ENCODE measurements around the gene TOX4. TPM values are rescaled to one million over a fixed set of nuclear protein-coding genes. Genes with fewer than 3 reads are reported as not detected.

Gene TOX4
- total and polyA plus RNA-seq, 2 of the 8 experiments (the other 6 are each of a cell fraction or from before 2014, with no cell fraction given) = 51.5 to 58.3 TPM

- no peak overlapping the region for H3K27ac ChIP-seq (ENCODE audit: low read depth, low read length)
- no peaks in the 10 kb centered on the region for H3K27me3 ChIP-seq (replicated peaks in 1 of 4; ENCODE audit: control insufficient read depth in 3 of 4, extremely low read depth in 1 of 4, insufficient read depth in 3 of 4, low read length in 3 of 4)
- no peak overlapping the region for H3K18ac ChIP-seq (ENCODE audit: extremely low read depth, low read length)
- H2BK15ac ChIP-seq (ENCODE audit: low read length) = no peak overlapping the region
- no peak overlapping the region for H3K4me3 ChIP-seq (ENCODE audit: extremely low read depth in 1 of 4, insufficient read depth in 2 of 4, low read depth in 3 of 4, low read length in 4 of 4)
- H4K8ac ChIP-seq (ENCODE audit: extremely low read depth, insufficient read depth, low read length) = no peak overlapping the region
- no peak overlapping the region for H3K4me2 ChIP-seq (ENCODE audit: insufficient read depth in 1 of 2, low read depth in 2 of 2, low read length in 2 of 2)
- no peak overlapping the region for H3K56ac ChIP-seq (replicated peaks; ENCODE audit: insufficient read length, low read depth, low read length)
- no peak overlapping the region for H3K14ac ChIP-seq (ENCODE audit: insufficient read length)
- H4K20me1 ChIP-seq (replicated peaks in 1 of 2; ENCODE audit: control insufficient read depth in 1 of 2, insufficient read depth in 2 of 2, low read length in 2 of 2) = peaks cover 0 to 12% of the 10 kb centered on the region in 2 experiments
- DNase-seq (ENCODE audit: low read depth in 1 of 2, low spot score in 2 of 2) (no peak), FAIRE-seq (no peak)
- no peak overlapping the region for H2BK20ac ChIP-seq (ENCODE audit: low read length)
- H3K9ac ChIP-seq (replicated peaks in 1 of 4; ENCODE audit: extremely low read depth in 1 of 4, low read depth in 3 of 4, low read length in 3 of 4) = no peak overlapping the region
- no peak overlapping the region for H2AK5ac ChIP-seq (ENCODE audit: low read depth, low read length)
- H2AFZ ChIP-seq (ENCODE audit: low read length) = no peak overlapping the region
- TF ChIP-seq BACH1 (IDR thresholded peaks at IDR 0.05; ENCODE audit: low read length) (no peak), EP300 (IDR thresholded peaks at IDR 0.05; ENCODE audit: borderline replicate concordance in 1 of 2, low read depth in 2 of 2, low read length in 2 of 2) (no peak), NRF1 (IDR thresholded peaks at IDR 0.05; ENCODE audit: low read depth, low read length) (no peak), MAX (IDR thresholded peaks at IDR 0.05) (no peak), CBX5 (IDR thresholded peaks at IDR 0.05; ENCODE audit: low read depth, low read length) (no peak), BRCA1 (IDR thresholded peaks at IDR 0.05; ENCODE audit: low read depth, low read length) (no peak), CHD1 (IDR thresholded peaks at IDR 0.05; ENCODE audit: low read depth, low read length) (no peak), TAF1 (IDR thresholded peaks at IDR 0.05; ENCODE audit: low read depth, low read length) (no peak), GABPA (IDR thresholded peaks at IDR 0.05; ENCODE audit: borderline replicate concordance, insufficient read depth, low read length) (no peak), JUN (IDR thresholded peaks at IDR 0.05; ENCODE audit: low read depth, low read length) (no peak), CTCF (IDR thresholded peaks at IDR 0.05; ENCODE audit: control extremely low read depth in 1 of 3, insufficient read depth in 1 of 3, low read depth in 1 of 3, low read length in 3 of 3) (no peak)
- H3K4me1 ChIP-seq (replicated peaks in 1 of 4; ENCODE audit: control insufficient read depth in 3 of 4, insufficient read depth in 4 of 4, low read length in 3 of 4) = peaks cover 0 to 6% (median 2%) of the 10 kb centered on the region in 4 experiments; a peak in 4 of 7 replicates
- no peak overlapping the region for H3K4ac ChIP-seq (replicated peaks; ENCODE audit: insufficient read length, low read depth, low read length)
- ChIA-PET POLR2A (ENCODE audit: partially characterized antibody) (interaction anchor here (0.6 to 0.7 kb wide), 2 partner anchors 9 to 25 kb away, joined by 3 to 4 read pairs; no protein-coding TSS in a partner anchor), CTCF (ENCODE audit: partially characterized antibody) (interaction anchor here (0.6 kb wide), 2 partner anchors 28 to 48 kb away, joined by 3 to 6 read pairs; no protein-coding TSS in a partner anchor)
- peaks cover 12 to 67% of the 10 kb centered on the region in 2 experiments for H3K79me2 ChIP-seq (ENCODE audit: control insufficient read depth in 1 of 2, insufficient read depth in 2 of 2, low read length in 2 of 2)
- no peak overlapping the region for H2BK120ac ChIP-seq (replicated peaks; ENCODE audit: low read depth, low read length)
- 0 out of 2 replicates have a peak, but pooled peaks cover 5% of the 10 kb centered on the region for H3K79me1 ChIP-seq (ENCODE audit: low read depth, low read length)
- no peaks in the 10 kb centered on the region for H3K9me3 ChIP-seq (ENCODE audit: insufficient read depth in 2 of 2, low read depth in 1 of 2, low read length in 1 of 2)
- H4K91ac ChIP-seq (replicated peaks; ENCODE audit: insufficient read length, low read length) = no peak overlapping the region
- H4K5ac ChIP-seq (ENCODE audit: insufficient read length, low read depth, low read length) = no peak overlapping the region
- H2BK12ac ChIP-seq (ENCODE audit: low read depth, low read length) = no peak overlapping the region
- no peak overlapping the region for H3K23ac ChIP-seq (ENCODE audit: insufficient read length)
- H2BK5ac ChIP-seq (ENCODE audit: low read depth, low read length) = no peak overlapping the region
- peaks cover 2% of the 10 kb centered on the region; the same call in 1 of the 2 replicates for H3K23me2 ChIP-seq (ENCODE audit: low read depth, low read length)
- H3K36me3 ChIP-seq (ENCODE audit: control insufficient read depth in 2 of 4, insufficient read depth in 4 of 4, low read length in 3 of 4) = peaks cover 27 to 67% (median 34%) of the 10 kb centered on the region in 4 experiments
These were observed 28.1 kb downstream of the TOX4 start for GRCh38 chr14:21505012-21505553.
